ENCODE data around the gene SLC12A7. TPM values are rescaled to one million over a fixed set of nuclear protein-coding genes. Genes with fewer than 3 reads are reported as not detected.

SLC12A7 gene
- total and polyA plus RNA-seq, 9 of the 15 experiments (the other 6 are each of a cell fraction or from before 2014, with no cell fraction given) = 0.01 to 3.1 (median 0.56) TPM

DNA sequence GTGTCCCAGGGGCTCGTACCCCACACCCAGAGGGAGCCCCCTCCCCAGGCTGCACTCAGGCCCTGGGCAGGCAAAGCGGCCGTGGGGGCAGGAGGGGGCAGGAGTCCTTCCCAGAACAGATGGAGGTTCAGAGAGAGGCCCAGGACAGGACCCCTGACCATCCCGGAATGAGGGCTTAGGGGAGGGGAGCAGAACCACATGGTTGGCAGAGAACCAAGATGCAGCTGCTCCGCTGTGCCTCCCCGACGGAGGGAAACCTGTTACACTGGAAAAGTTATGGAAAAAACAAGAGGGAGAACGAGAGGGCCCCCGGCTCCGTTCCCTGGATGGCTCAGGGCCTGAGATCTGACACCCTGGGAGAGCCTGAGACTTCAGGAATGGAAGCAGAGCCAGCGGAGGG, 22.7 kb downstream of the SLC12A7 start (continued):
- TF ChIP-seq, protein P1, sequence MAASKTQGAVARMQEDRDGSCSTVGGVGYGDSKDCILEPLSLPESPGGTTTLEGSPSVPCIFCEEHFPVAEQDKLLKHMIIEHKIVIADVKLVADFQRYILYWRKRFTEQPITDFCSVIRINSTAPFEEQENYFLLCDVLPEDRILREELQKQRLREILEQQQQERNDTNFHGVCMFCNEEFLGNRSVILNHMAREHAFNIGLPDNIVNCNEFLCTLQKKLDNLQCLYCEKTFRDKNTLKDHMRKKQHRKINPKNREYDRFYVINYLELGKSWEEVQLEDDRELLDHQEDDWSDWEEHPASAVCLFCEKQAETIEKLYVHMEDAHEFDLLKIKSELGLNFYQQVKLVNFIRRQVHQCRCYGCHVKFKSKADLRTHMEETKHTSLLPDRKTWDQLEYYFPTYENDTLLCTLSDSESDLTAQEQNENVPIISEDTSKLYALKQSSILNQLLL (CRISPR knock-in tag; IDR thresholded peaks at IDR 0.05; ENCODE audit: borderline replicate concordance) = no peak
- no peak for TF ChIP-seq NFRKB (IDR thresholded peaks at IDR 0.05; ENCODE audit: low read depth)
- TF ChIP-seq CBX1 (IDR thresholded peaks at IDR 0.05; ENCODE audit: low read depth) = no peak
- TF ChIP-seq HEY1 (CRISPR knock-in tag; IDR thresholded peaks at IDR 0.05; ENCODE audit: borderline replicate concordance) = no peak

DNA sequence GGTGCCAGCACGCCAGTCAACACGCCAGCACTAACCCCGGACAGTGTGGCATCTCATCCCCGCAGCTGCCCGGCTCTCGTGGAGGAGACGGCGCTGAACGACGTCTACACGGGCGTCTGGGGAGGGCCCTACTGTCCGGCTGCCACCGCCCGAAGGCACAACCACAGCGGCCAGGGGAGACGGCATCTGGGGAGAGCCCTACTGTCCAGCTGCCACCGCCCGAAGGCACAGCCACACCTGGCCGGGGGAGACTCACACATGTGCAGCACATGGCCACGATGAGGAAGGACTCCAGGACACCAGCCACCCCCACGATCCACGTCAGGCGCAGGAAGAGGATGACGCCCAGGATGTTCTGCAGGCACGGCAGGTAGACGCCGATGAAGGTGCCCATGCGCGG, 23.1 kb downstream of the SLC12A7 start:
- no peak for DNase-seq (ENCODE audit: extremely low read depth in 1 of 4, low spot score in 3 of 4)
- ChIA-PET CTCF (ENCODE audit: low intra/inter-chr PET ratio) (no interaction called here), POLR2A (interaction anchor here (0.6 to 1.0 kb wide), 2 partner anchors 8 to 140 kb away, joined by 3 read pairs; no protein-coding TSS in a partner anchor)
- intact Hi-C loops (cut with micrococcal nuclease) (no loop called here), in situ Hi-C loops (cut with MboI) (no loop called here)
- ATAC-seq = no peak
- H3K9ac ChIP-seq (ENCODE audit: insufficient read depth in 1 of 2, low read depth in 2 of 2, low read length in 2 of 2) = no peak overlapping the region
- BruUV-seq (replicated peaks) = no TSS peak
- peaks cover 0 to 70% of the 10 kb centered on the region in 2 experiments; a peak in 2 of 5 replicates for H3K4me1 ChIP-seq (replicated peaks in 1 of 2; ENCODE audit: control insufficient read depth in 2 of 2, insufficient read depth in 2 of 2, low read length in 2 of 2)
- peaks cover 4 to 91% of the 10 kb centered on the region in 2 experiments; a peak in 3 of 5 replicates for H3K27me3 ChIP-seq (ENCODE audit: control insufficient read depth in 2 of 2, insufficient read depth in 2 of 2, low read length in 2 of 2)
- H3K9me1 ChIP-seq (ENCODE audit: control insufficient read depth, insufficient read depth, low read length) = no peaks in the 10 kb centered on the region
- no peaks in the 10 kb centered on the region for H3K9me3 ChIP-seq (replicated peaks; ENCODE audit: control insufficient read depth, insufficient read depth, low read depth, low read length)
- H3K4me3 ChIP-seq = no peak overlapping the region
- H2AFZ ChIP-seq (ENCODE audit: low read depth, low read length) = no peak overlapping the region
- H3K79me2 ChIP-seq (ENCODE audit: control insufficient read depth, insufficient read depth, low read length) = no peaks in the 10 kb centered on the region
- 44% methylated on average over 30 of the region's 30 CpGs for WGBS (ENCODE audit: insufficient coverage, low coverage, missing lambda C conversion rate)
- no peak overlapping the region for H3K27ac ChIP-seq (ENCODE audit: extremely low read depth, low read depth, low read length)
- H3K4me2 ChIP-seq (ENCODE audit: insufficient read depth, low read length) = no peak overlapping the region
- peaks cover 11% of the 10 kb centered on the region for H4K20me1 ChIP-seq (replicated peaks; ENCODE audit: control insufficient read depth, insufficient read depth, low read length)
- no peak for FAIRE-seq
- H3K36me3 ChIP-seq (ENCODE audit: control insufficient read depth, insufficient read depth, low read length) = no peaks in the 10 kb centered on the region
- no peak for TF ChIP-seq MYNN (IDR thresholded peaks at IDR 0.05)
- no peak for TF ChIP-seq MYNN (CRISPR knock-in tag; IDR thresholded peaks at IDR 0.05)
- TF ChIP-seq LCOR (CRISPR knock-in tag; IDR thresholded peaks at IDR 0.05) = no peak
- TF ChIP-seq ZNF507 (tag; conservative IDR thresholded peaks at IDR 0.05) = no peak
- TF ChIP-seq, protein P2, sequence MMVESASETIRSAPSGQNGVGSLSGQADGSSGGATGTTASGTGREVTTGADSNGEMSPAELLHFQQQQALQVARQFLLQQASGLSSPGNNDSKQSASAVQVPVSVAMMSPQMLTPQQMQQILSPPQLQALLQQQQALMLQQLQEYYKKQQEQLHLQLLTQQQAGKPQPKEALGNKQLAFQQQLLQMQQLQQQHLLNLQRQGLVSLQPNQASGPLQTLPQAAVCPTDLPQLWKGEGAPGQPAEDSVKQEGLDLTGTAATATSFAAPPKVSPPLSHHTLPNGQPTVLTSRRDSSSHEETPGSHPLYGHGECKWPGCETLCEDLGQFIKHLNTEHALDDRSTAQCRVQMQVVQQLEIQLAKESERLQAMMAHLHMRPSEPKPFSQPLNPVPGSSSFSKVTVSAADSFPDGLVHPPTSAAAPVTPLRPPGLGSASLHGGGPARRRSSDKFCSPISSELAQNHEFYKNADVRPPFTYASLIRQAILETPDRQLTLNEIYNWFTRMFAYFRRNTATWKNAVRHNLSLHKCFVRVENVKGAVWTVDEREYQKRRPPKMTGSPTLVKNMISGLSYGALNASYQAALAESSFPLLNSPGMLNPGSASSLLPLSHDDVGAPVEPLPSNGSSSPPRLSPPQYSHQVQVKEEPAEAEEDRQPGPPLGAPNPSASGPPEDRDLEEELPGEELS (CRISPR knock-in tag; IDR thresholded peaks at IDR 0.05; ENCODE audit: borderline replicate concordance) = no peak
- no peak for TF ChIP-seq YY1 (IDR thresholded peaks at IDR 0.05; ENCODE audit: borderline replicate concordance in 1 of 3, control insufficient read depth in 1 of 3, extremely low read depth in 1 of 3, insufficient read depth in 3 of 3, insufficient read length in 1 of 3, insufficient replicate concordance in 2 of 3, low read depth in 1 of 3, low read length in 2 of 3)
- TF ChIP-seq SPI1 (IDR thresholded peaks at IDR 0.05; ENCODE audit: borderline replicate concordance, low read depth, low read length) = no peak
- no peak for TF ChIP-seq MXI1 (IDR thresholded peaks at IDR 0.05; ENCODE audit: low read depth, low read length)
- no peak for TF ChIP-seq HNRNPL (IDR thresholded peaks at IDR 0.05; ENCODE audit: low read depth, low read length)
- TF ChIP-seq, protein P3, sequence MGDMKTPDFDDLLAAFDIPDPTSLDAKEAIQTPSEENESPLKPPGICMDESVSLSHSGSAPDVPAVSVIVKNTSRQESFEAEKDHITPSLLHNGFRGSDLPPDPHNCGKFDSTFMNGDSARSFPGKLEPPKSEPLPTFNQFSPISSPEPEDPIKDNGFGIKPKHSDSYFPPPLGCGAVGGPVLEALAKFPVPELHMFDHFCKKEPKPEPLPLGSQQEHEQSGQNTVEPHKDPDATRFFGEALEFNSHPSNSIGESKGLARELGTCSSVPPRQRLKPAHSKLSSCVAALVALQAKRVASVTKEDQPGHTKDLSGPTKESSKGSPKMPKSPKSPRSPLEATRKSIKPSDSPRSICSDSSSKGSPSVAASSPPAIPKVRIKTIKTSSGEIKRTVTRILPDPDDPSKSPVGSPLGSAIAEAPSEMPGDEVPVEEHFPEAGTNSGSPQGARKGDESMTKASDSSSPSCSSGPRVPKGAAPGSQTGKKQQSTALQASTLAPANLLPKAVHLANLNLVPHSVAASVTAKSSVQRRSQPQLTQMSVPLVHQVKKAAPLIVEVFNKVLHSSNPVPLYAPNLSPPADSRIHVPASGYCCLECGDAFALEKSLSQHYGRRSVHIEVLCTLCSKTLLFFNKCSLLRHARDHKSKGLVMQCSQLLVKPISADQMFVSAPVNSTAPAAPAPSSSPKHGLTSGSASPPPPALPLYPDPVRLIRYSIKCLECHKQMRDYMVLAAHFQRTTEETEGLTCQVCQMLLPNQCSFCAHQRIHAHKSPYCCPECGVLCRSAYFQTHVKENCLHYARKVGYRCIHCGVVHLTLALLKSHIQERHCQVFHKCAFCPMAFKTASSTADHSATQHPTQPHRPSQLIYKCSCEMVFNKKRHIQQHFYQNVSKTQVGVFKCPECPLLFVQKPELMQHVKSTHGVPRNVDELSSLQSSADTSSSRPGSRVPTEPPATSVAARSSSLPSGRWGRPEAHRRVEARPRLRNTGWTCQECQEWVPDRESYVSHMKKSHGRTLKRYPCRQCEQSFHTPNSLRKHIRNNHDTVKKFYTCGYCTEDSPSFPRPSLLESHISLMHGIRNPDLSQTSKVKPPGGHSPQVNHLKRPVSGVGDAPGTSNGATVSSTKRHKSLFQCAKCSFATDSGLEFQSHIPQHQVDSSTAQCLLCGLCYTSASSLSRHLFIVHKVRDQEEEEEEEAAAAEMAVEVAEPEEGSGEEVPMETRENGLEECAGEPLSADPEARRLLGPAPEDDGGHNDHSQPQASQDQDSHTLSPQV (IDR thresholded peaks at IDR 0.05) = no peak

Measured in K562 (cell line).